IPS-15b (cell line): ENCODE data around the gene MTX3.

Experiments used
- H3K27me3 ChIP-seq: one replicate; pipeline ENCODE4 v1.6.1; 2013; ENCODE audit warnings: low read length; ENCODE audit not compliant: control insufficient read depth, insufficient read depth
- H3K36me3 ChIP-seq: one replicate; pipeline ENCODE4 v1.6.1; 2013; ENCODE audit warnings: low read length; ENCODE audit not compliant: control insufficient read depth, insufficient read depth
- H3K4me1 ChIP-seq: one replicate; pipeline ENCODE4 v1.6.1; 2013; ENCODE audit warnings: mild to moderate bottlenecking, low read length; ENCODE audit not compliant: control insufficient read depth, insufficient read depth
- H3K4me3 ChIP-seq: one replicate; pipeline ENCODE4 v1.5.1; 2013; ENCODE audit warnings: low read depth, low read length
- H3K9ac ChIP-seq: one replicate; pipeline ENCODE4 v1.6.1; 2013; ENCODE audit warnings: low read depth, mild to moderate bottlenecking, low read length
- H3K9me3 ChIP-seq: one replicate; pipeline ENCODE4 v1.6.1; 2013; ENCODE audit warnings: mild to moderate bottlenecking, low read length; ENCODE audit not compliant: control insufficient read depth, insufficient read depth

MTX3 gene

DNA sequence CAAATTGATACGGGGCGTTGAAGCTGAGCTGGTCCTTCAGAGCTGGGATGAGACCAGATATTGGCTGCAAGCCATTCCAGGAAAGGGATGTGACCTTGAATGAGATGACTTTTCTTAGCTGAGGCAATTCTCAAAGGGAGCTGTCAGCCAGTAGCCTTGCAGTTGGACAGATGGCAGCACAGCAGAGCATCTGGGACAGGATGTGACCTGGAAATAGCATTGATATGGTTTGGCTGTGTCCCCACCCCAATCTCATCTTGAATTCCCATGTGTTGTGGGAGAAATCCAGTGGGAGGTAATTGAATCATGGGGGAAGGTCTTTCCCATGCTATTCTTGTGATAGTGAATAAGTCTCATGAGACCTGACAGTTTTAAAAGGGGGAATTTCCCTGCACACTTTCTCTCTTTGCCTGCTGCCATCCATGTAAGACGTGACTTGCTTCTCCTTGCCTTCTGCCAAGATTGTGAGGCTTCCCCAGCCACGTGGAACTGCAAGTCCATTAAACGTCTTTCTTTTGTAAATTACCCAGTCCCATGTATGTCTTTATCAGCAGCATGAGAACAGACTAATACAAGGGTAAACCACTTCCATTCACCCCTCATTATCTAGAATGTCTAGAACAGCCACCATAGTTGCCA lies 19.8 kb upstream of the MTX3 start:
- Histone ChIP-seq H3K36me3 (no peaks in the 10 kb centered on the region), H3K9me3 (no peaks in the 10 kb centered on the region), H3K4me1 (no peaks in the 10 kb centered on the region), H3K4me3 (no peak overlapping the region), H3K9ac (no peak overlapping the region), H3K27me3 (no peaks in the 10 kb centered on the region)

DNA sequence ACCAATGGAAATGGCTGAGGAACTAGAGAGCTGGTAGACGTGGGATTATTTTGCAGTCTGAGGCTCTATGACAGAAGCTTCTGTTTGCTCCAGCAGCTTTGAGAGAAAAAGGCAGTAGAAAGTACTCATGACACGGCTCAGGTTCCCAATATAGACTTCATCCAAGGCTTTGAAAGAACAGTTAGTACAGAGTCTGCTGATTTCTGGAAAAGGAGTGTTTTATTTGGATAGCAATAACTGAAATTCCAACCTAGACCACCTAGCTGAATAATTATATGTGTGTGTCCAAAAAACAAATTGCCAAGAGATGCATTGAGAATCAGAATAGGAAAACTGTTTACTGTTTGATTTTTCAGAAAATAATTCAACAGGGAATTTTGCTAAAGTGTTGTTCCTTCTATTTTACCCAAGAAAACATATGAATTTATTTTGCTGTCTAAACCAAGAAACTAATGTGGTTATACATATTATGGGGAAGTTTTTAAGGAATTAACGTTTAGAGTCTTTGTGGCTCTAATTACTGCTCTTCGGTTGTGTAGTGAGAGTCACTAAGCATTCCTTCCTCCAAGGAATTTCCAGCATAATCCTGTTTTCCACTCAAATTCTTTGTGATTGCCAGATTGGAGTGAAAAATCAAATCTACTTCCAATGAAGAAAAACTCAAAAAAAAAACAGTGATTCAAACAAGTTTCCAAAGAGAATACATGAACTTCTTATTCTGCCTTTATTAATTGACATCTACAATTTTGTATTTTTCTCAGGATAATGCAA lies 18.1 kb upstream of the MTX3 start:
- H3K9me3 ChIP-seq = no peaks in the 10 kb centered on the region
- no peak overlapping the region for H3K9ac ChIP-seq
- H3K4me1 ChIP-seq = no peaks in the 10 kb centered on the region
- H3K4me3 ChIP-seq = no peak overlapping the region
- H3K27me3 ChIP-seq = no peaks in the 10 kb centered on the region
- no peaks in the 10 kb centered on the region for H3K36me3 ChIP-seq

DNA sequence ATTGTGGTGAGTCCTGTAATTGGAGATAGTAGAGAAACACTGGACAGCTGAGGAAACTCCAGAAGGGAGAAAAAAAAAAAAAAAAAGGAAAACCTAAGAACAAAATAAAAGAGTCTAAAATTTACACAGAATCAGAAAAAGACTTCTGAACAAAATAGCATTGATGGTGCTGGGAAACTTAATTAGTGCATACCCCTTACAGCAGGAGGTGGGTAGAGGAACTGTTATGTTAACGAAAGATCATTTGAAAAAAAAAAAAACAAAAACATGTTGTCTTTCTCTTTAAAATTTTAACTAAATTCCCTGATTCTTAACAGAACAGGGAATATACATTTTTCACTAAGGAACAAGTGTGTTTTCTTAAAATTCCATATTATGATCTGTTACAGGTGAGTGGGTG lies 11.6 kb upstream of the MTX3 start:
- Histone ChIP-seq H3K4me3 (peak overlapping the region; percentile 16), H3K4me1 (peaks cover 24% of the 10 kb centered on the region), H3K9me3 (no peaks in the 10 kb centered on the region), H3K9ac (no peak overlapping the region), H3K36me3 (no peaks in the 10 kb centered on the region), H3K27me3 (no peaks in the 10 kb centered on the region)

DNA sequence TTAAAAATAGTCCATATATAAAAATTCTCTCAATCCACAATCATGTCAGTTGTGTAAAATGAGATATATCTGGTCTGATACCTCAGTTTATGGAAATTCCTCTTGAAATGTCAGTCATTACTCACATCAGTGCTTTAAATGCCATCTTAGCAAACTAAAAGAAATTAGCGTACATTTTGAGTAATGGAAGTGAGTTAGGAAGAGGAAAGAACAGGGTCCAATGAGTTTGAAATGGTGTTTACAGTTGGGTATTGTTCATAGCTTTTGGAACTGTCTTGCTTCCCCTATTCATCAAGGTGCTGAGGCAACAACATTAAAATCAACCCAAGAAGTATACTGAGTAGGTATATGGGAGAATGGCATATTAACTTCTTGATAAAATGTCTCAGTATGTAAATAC lies 8.7 kb upstream of the MTX3 start:
- H3K27me3 ChIP-seq = no peaks in the 10 kb centered on the region
- no peaks in the 10 kb centered on the region for H3K9me3 ChIP-seq
- H3K4me1 ChIP-seq = peaks cover 24% of the 10 kb centered on the region
- H3K4me3 ChIP-seq = no peak overlapping the region
- no peaks in the 10 kb centered on the region for H3K36me3 ChIP-seq
- H3K9ac ChIP-seq = no peak overlapping the region

DNA sequence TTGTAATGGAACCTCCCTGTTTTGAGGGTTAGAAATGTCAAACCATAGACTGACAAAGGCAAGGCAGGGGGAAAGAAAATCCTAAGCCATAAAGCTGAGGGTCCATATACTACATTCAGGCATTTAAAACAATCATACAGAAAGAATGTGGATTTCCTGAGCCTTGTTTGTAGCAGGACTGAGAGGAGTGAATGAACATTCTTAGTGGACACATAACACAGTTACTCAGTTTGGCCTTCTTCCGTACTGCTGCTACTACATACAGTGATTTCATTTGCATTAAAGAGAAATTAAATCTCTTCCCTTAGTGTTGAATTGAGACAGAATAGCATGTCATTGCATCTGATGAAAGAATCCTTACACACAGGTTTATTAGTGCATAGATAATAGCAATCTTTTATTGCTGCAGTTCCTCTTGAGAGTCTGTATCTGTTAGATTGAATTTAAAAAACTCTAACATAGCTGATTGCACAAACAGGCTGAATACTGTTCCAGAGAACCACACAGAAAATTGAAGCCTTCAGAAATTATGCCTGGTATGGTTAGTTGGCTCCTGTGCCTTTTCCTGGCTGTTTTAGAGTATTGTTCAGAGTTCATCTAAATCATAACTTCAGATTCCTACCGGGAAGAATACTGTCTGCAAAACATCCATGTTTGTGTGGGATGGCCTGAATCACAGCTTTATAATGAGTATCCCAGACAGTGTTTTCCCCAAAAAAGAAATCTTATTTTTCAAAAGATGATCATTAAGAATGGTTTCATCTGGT lies 2.0 kb upstream of the MTX3 start:
- no peaks in the 10 kb centered on the region for H3K36me3 ChIP-seq
- peaks cover 5% of the 10 kb centered on the region for H3K4me1 ChIP-seq
- no peaks in the 10 kb centered on the region for H3K9me3 ChIP-seq
- H3K4me3 ChIP-seq = no peak overlapping the region
- no peak overlapping the region for H3K9ac ChIP-seq
- H3K27me3 ChIP-seq = no peaks in the 10 kb centered on the region

DNA sequence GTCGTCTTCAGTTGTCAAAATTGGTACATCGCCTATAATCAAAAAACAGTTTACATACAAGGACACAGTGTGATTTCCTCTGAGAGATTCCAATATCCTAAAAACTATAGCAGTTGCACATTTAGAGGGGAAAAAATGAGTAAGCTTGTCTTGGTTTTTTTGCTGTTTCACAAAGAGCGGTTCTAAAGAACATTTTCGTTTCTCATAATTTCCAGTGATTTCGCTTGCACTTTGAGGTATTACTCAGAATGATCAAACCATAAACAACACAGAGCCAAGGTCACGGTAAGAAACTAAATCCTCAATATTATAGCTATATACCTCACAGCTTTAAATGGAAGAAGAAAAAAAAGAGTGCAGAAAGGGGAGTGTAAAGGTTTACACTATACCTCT lies 861 bp downstream of the MTX3 start:
- Histone ChIP-seq H3K9ac (peak overlapping the region; percentile 94), H3K27me3 (no peaks in the 10 kb centered on the region), H3K36me3 (no peaks in the 10 kb centered on the region), H3K9me3 (no peaks in the 10 kb centered on the region), H3K4me1 (peaks cover 5% of the 10 kb centered on the region), H3K4me3 (peak overlapping the region; percentile 91)

DNA sequence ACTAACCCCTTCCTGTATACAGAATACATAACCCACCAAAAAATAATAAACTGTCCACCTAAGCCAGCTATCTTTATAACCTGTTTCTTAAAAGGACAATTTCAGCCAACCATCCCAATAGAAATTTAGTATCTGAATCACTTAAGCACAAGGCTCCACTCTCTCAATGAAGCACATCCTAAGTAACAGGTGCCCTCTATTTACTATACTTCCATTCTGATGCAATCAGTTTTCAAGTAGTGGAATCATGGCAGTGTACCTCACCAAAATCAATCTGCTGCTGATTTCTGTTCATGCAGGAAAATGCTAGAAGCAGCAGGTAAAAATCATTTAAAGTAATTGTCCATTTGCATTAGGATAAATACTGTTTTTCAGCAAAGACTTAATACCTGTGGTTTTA lies 4.8 kb downstream of the MTX3 start:
- Histone ChIP-seq H3K36me3 (peaks cover 7% of the 10 kb centered on the region), H3K4me1 (peaks cover 2% of the 10 kb centered on the region)

DNA sequence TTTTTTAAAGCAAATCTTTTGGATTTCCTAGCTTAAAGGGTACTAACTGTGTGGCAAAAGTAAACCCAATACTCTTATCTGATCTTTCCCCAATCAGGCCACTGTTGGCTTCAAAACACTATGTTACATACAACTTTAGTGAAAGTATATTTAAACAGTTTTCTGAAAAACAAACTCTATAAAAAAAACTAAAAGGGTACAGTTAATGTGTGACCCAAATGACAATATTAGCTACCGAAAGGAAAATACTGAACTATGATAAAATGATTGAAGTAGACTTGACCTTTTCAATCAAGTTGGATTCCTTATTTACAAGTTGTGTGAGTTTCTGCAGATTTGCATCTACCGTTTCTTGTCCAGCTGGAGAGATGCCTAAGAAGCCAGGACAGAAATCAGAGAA lies 5.8 kb downstream of the MTX3 start:
- Histone ChIP-seq H3K36me3 (peaks cover 7% of the 10 kb centered on the region), H3K27me3 (no peaks in the 10 kb centered on the region), H3K4me3 (no peak overlapping the region), H3K4me1 (peaks cover 2% of the 10 kb centered on the region), H3K9me3 (no peaks in the 10 kb centered on the region), H3K9ac (no peak overlapping the region)

More for the DNA sequence above, 4.8 kb downstream of the MTX3 start:
- H3K9me3 ChIP-seq = no peaks in the 10 kb centered on the region
- H3K4me3 ChIP-seq = no peak overlapping the region
- no peaks in the 10 kb centered on the region for H3K27me3 ChIP-seq
- H3K9ac ChIP-seq = no peak overlapping the region

DNA sequence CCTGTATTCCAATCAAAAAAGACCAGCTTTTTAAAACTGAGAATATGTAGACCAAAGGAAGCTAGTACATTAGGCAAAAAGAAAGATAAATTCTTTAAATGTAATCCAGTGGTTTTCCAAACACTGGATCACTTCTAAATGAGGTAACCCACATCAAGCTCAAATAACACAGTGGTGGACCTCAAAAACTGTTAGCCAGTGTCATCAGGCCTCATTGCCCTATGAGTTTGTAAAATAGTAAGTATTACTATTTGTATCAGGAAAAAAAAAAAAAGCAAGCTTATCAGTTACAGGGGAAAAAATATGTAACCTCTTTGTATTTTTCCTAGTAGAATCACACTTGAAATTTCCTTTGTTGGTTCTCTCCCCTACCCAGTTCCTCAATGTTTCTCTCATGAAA lies 6.7 kb downstream of the MTX3 start:
- Histone ChIP-seq H3K4me3 (no peak overlapping the region), H3K27me3 (no peaks in the 10 kb centered on the region), H3K36me3 (peaks cover 7% of the 10 kb centered on the region), H3K9me3 (no peaks in the 10 kb centered on the region), H3K4me1 (no peaks in the 10 kb centered on the region), H3K9ac (no peak overlapping the region)

DNA sequence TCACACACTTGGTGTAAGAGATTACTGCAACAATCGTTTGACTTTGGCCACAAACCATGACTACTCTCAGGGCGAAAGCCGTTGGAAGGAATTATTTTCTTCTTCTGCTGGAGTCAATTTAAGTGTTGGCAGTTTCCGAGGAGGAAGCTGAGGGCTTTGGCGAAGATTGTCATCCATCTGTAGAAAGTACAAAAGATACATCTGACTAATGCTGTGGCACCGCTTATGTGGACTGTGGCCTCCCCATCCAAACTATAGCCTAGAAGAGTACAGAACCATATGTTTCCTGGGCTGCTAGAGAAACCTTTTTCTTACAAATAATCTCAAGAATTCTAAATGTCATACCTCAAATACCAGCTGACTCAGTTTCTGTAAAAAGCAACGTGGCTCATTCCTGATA lies 7.4 kb downstream of the MTX3 start:
- Histone ChIP-seq H3K36me3 (peaks cover 7% of the 10 kb centered on the region), H3K9ac (no peak overlapping the region), H3K27me3 (no peaks in the 10 kb centered on the region), H3K4me1 (no peaks in the 10 kb centered on the region), H3K9me3 (no peaks in the 10 kb centered on the region), H3K4me3 (no peak overlapping the region)

DNA sequence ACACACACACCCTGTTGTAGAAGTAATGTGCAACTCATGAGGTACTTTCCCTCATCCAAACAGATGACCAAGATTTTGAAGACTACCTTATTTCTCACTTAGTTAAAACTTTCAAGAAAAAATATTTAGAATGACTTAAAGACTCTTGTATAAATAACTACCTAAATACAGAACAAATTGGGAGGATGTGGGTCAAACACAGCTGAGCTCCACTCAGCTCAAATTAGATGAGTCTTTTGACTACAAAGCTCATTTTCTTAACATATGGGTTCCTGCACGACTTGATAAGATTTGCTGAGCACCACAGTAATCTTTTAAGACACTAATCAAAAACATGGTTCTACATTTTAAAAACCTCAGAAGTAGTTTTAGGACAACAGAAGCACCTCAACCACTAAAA lies 8.9 kb downstream of the MTX3 start:
- Histone ChIP-seq H3K36me3 (peaks cover 7% of the 10 kb centered on the region), H3K27me3 (no peaks in the 10 kb centered on the region), H3K9ac (no peak overlapping the region), H3K4me1 (no peaks in the 10 kb centered on the region), H3K4me3 (no peak overlapping the region), H3K9me3 (no peaks in the 10 kb centered on the region)
